Lower lobe of right lung (tissue), 2 donors: ENCODE results near the gene VEPH1. TPM values are rescaled to one million over a fixed set of nuclear protein-coding genes. Genes with fewer than 3 reads are reported as not detected.

ENCODE experiments used
- ATAC-seq, 2 donors: fragments of 200-7000 bp; cut with Tn5 transposase; one replicate each; pipeline ENCODE4 v1.9.1; 2020 to 2022; ENCODE audit warnings: mild to moderate bottlenecking in 2 of 2, moderate library complexity in 2 of 2
- DNase-seq: peaks from one replicate; pipeline ENCODE4 v3.0.0-alpha.2; 2020
- H3K27ac ChIP-seq: fragments of 200-600 bp; one replicate; pipeline ENCODE4 v1.8.0; 2022
- H3K27me3 ChIP-seq: fragments of 200-600 bp; one replicate; pipeline ENCODE4 v1.8.0; 2022; ENCODE audit warnings: low read depth
- H3K36me3 ChIP-seq: fragments of 200-600 bp; one replicate; pipeline ENCODE4 v1.8.0; 2022; ENCODE audit warnings: mild to moderate bottlenecking
- H3K4me1 ChIP-seq: fragments of 200-600 bp; one replicate; pipeline ENCODE4 v1.8.0; 2022
- H3K4me3 ChIP-seq: fragments of 200-600 bp; one replicate; pipeline ENCODE4 v1.8.0; 2022; ENCODE audit warnings: mild to moderate bottlenecking
- H3K9me3 ChIP-seq: fragments of 200-600 bp; one replicate; pipeline ENCODE4 v1.8.0; 2022
- CTCF ChIP-seq: fragments of 200-600 bp; IDR thresholded peaks from one replicate; pipeline ENCODE4 v1.8.0; 2022; ENCODE audit warnings: antibody characterized with exemption, mild to moderate bottlenecking
- intact Hi-C: fragments of 100-400 bp; cut with DNase I; formaldehyde crosslinking; loops from one replicate; pipeline ENCODE4 v1.11.0; 2022
- total RNA-seq: library from RNA; stranded (reverse); fragmentation: NEBNext Ultra II Directional; extraction: Animal tissue kit (Norgen Biotek cat#: 25700); gene quantifications from one replicate; pipeline ENCODE4 v1.2.1, GENCODE V29; 2021
- donor health status: DM: no; HTN: yes; CAD: no; lungs with severe emphysema.

VEPH1 gene
- total RNA-seq, 1 donor from 2014 or later, result 116 TPM

GRCh38 chr3:157522648-157523047 lies 19.4 kb upstream of the VEPH1 start:
- intact Hi-C loops, result no loop called here
- ATAC-seq (no peak), DNase-seq (no peak)
- no peaks in the 10 kb centered on the region for H3K4me1 ChIP-seq
- H3K4me3 ChIP-seq, result no peak overlapping the region
- no peaks in the 10 kb centered on the region for H3K27me3 ChIP-seq
- H3K27ac ChIP-seq, result no peak overlapping the region
- H3K9me3 ChIP-seq, result no peaks in the 10 kb centered on the region
- TF ChIP-seq CTCF, result no peak
- no peaks in the 10 kb centered on the region for H3K36me3 ChIP-seq

- no peak overlapping the region for H3K27ac ChIP-seq
- ATAC-seq, result peak in 1 of 2 donors; percentile 28
Measured at GRCh38 chr3:157520485-157521150, 17.4 kb upstream of the VEPH1 start.

GRCh38 chr3:157518881-157519280 lies 15.7 kb upstream of the VEPH1 start:
- Histone ChIP-seq H3K4me3 (no peak overlapping the region), H3K27me3 (no peaks in the 10 kb centered on the region), H3K4me1 (no peaks in the 10 kb centered on the region), H3K9me3 (no peaks in the 10 kb centered on the region), H3K36me3 (no peaks in the 10 kb centered on the region), H3K27ac (no peak overlapping the region)
- no peak for DNase-seq
- no peak for TF ChIP-seq CTCF
- no peak for ATAC-seq
- intact Hi-C loops, result no loop called here

More at GRCh38 chr3:157520485-157521150, 17.4 kb upstream of the VEPH1 start:
- DNase-seq, result no peak
- H3K4me1 ChIP-seq, result no peaks in the 10 kb centered on the region
- no peaks in the 10 kb centered on the region for H3K36me3 ChIP-seq
- no peaks in the 10 kb centered on the region for H3K9me3 ChIP-seq
- no peaks in the 10 kb centered on the region for H3K27me3 ChIP-seq
- intact Hi-C loops, result no loop called here
- TF ChIP-seq CTCF, result no peak
- no peak overlapping the region for H3K4me3 ChIP-seq

DNA sequence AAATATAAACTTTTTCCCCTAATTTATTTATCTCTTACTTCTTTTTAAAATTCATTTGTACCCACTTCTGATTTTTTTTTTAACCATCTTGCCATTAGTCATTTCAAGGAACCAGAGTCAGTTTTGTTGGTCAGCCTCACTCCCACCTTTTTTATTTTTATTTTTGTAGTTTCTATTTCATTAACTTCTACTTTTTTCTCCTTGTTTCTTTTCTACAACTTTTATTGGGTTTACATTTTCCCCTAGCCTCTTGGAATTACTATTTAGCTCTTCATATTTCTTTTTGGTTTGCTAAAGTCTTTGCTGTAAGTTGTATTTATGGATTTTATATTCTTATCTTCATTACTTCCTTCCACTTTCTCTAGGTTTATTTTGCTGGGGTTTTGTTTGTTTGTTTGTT lies 13.7 kb upstream of the VEPH1 start:
- Histone ChIP-seq H3K9me3 (no peaks in the 10 kb centered on the region), H3K27ac (no peak overlapping the region), H3K27me3 (no peaks in the 10 kb centered on the region), H3K4me1 (no peaks in the 10 kb centered on the region), H3K4me3 (no peak overlapping the region), H3K36me3 (no peaks in the 10 kb centered on the region)
- DNase-seq (no peak), ATAC-seq (no peak)
- intact Hi-C loops, result no loop called here
- TF ChIP-seq CTCF, result no peak

DNA sequence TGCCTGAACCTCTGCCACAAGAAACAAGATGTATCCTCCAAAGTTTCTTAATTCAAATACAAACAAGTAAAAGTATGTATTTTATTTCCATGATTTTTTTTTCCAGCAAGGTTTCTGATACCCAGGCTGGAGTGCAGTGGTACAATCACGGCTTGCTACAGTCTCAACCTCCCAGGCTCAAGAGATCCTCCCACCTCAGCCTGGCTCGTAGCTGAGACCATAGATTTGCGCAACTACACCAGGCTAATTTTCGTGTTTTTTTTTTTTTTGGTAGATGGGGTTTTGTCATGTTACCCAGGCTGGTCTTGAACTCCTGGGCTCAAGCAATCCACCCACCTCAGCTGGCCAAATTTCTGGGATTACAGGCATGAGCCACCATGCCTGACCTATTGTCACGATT lies 12.2 kb upstream of the VEPH1 start:
- intact Hi-C loops, result no loop called here
- ATAC-seq, result peak; percentile 68 to 78
- H3K4me3 ChIP-seq, result no peak overlapping the region
- no peaks in the 10 kb centered on the region for H3K36me3 ChIP-seq
- H3K27ac ChIP-seq, result no peak overlapping the region
- H3K4me1 ChIP-seq, result no peaks in the 10 kb centered on the region
- DNase-seq, result no peak
- no peaks in the 10 kb centered on the region for H3K9me3 ChIP-seq
- no peaks in the 10 kb centered on the region for H3K27me3 ChIP-seq
- TF ChIP-seq CTCF, result no peak
